HepG2 (cell line): ENCODE data around the gene DDX6. TPM values are rescaled to one million over a fixed set of nuclear protein-coding genes. Genes with fewer than 3 reads are reported as not detected.

Experiments
- ATAC-seq: fragments of 200-7000 bp; cut with Tn5 transposase; 3 replicates; pipeline ENCODE4 v1.9.1; 2020; ENCODE audit warnings: mild to moderate bottlenecking, moderate library complexity
- BruUV-seq: library from RNA; stranded (reverse); fragments of 400-500 nt; replicated peaks from 2 replicates; lab custom pipeline; 2021; lab: Mats Ljungman, UMichigan
- CTCF ChIA-PET: fragments of 300-600 bp; formaldehyde crosslinking; extraction: SDS; loops from one replicate; lab custom pipeline; 2021; ENCODE audit warnings: low total read pairs, inconsistent platforms, low intra/inter-chr PET ratio; lab: Yijun Ruan, JAX
- POLR2A ChIA-PET: fragments of 350-600 bp; sonication (Branson Sonifier 250); formaldehyde crosslinking; loops from one replicate; lab custom pipeline; 2020; ENCODE audit warnings: antibody characterized with exemption, inconsistent platforms; lab: Yijun Ruan, JAX
- DNase-seq: peaks from one replicate; pipeline ENCODE4 v3.0.0-alpha.2; 2015; ENCODE audit warnings: low spot score
- FAIRE-seq: peaks from 3 replicates; lab custom pipeline; 2011; peaks lifted over from hg19 to GRCh38; lab: Jason Lieb, UNC
- H2AFZ ChIP-seq: one replicate; pipeline ENCODE4 v1.6.1; 2011; ENCODE audit warnings: low read length, inconsistent platforms
- H3K27ac ChIP-seq: fragments of 300-600 bp; 3 replicates; pipeline ENCODE4 v1.8.0; 2011; ENCODE audit warnings: mixed run types, mild to moderate bottlenecking, mixed read lengths, low read length, inconsistent platforms; ENCODE audit not compliant: insufficient read depth; ENCODE audit errors: extremely low read length
- H3K27me3 ChIP-seq, 2 experiments: fragments of 200-600 bp in 1 of 2; 2 replicates in 1 of 2; 3 replicates in 1 of 2; pipeline versions ENCODE4 v1.6.0 to v1.8.0; 2011; ENCODE audit warnings: low read length in 2 of 2, mild to moderate bottlenecking in 2 of 2, moderate library complexity in 2 of 2, inconsistent platforms in 1 of 2; ENCODE audit not compliant: insufficient read depth in 2 of 2, control insufficient read depth in 1 of 2
- H3K36me3 ChIP-seq, 2 experiments: fragments of 200-600 bp in 1 of 2; replicated peaks in 1 of 2; 2 replicates in 1 of 2; 3 replicates in 1 of 2; pipeline versions ENCODE4 v1.5.1 to v1.8.0; 2011; ENCODE audit warnings: low read length in 2 of 2, inconsistent platforms in 1 of 2; ENCODE audit not compliant: insufficient read depth in 2 of 2, control insufficient read depth in 1 of 2
- H3K4me1 ChIP-seq: 2 replicates; pipeline ENCODE4 v1.5.1; 2012; ENCODE audit warnings: low read length, inconsistent platforms; ENCODE audit not compliant: insufficient read depth
- H3K4me2 ChIP-seq: 2 replicates; pipeline ENCODE4 v1.6.0; 2011; ENCODE audit warnings: low read depth, low read length, inconsistent platforms
- H3K4me3 ChIP-seq, 3 experiments: fragments of 200-600 bp in 1 of 3; sonication (generic), shearing (Covaris generic) in 1 of 3; replicated peaks in 1 of 3; 2 replicates each; pipeline ENCODE4 v1.5.1; 2011 to 2016; ENCODE audit warnings: low read length in 3 of 3, inconsistent platforms in 2 of 3, low read depth in 2 of 3, mild to moderate bottlenecking in 2 of 3, control low read depth in 1 of 3, mixed read lengths in 1 of 3; ENCODE audit not compliant: insufficient read depth in 1 of 3
- H3K79me2 ChIP-seq: one replicate; pipeline ENCODE4 v1.6.1; 2011; ENCODE audit warnings: low read length, inconsistent platforms; ENCODE audit not compliant: insufficient read depth
- H3K9ac ChIP-seq: 2 replicates; pipeline ENCODE4 v1.6.0; 2011; ENCODE audit warnings: mild to moderate bottlenecking, low read depth, low read length, inconsistent platforms; ENCODE audit not compliant: insufficient read depth
- H3K9me3 ChIP-seq: 2 replicates; pipeline ENCODE4 v1.5.1; 2012; ENCODE audit warnings: mild to moderate bottlenecking, low read length
- H4K20me1 ChIP-seq: 2 replicates; pipeline ENCODE4 v1.6.0; 2011; ENCODE audit warnings: inconsistent platforms, mild to moderate bottlenecking, low read length, moderate library complexity; ENCODE audit not compliant: insufficient read depth
- CHD4 ChIP-seq: fragments of 200-600 bp; sonication (generic); IDR thresholded peaks from 2 replicates; pipeline ENCODE4 v1.7.0; 2017; ENCODE audit warnings: mild to moderate bottlenecking, low read length, borderline replicate concordance
- CREBL2 ChIP-seq: sonication (generic); formaldehyde crosslinking; IDR thresholded peaks from 2 replicates; pipeline ENCODE4 v1.8.1; 2023; ENCODE audit warnings: missing genetic modification reagents, mild to moderate bottlenecking, borderline replicate concordance
- HNF4A ChIP-seq: sonication (generic); formaldehyde crosslinking; IDR thresholded peaks from 2 replicates; pipeline ENCODE4 v1.4.0; 2020; ENCODE audit warnings: missing genetic modification reagents
- KAT8 ChIP-seq: IDR thresholded peaks from 2 replicates; pipeline ENCODE4 v1.6.1; 2016; ENCODE audit warnings: missing genetic modification reagents, missing compliant biosample characterization
- KLF12 ChIP-seq: sonication (generic); formaldehyde crosslinking; IDR thresholded peaks from 2 replicates; pipeline ENCODE4 v1.4.0; 2020; ENCODE audit warnings: missing genetic modification reagents, borderline replicate concordance
- MEIS2 ChIP-seq: sonication (generic); formaldehyde crosslinking; IDR thresholded peaks from 2 replicates; pipeline ENCODE4 v1.9.0; 2021; ENCODE audit warnings: mild to moderate bottlenecking, missing genetic modification reagents
- MLX ChIP-seq: IDR thresholded peaks from 2 replicates; pipeline ENCODE4 v1.6.1; 2016
- SAFB2 ChIP-seq: sonication (generic); formaldehyde crosslinking; IDR thresholded peaks from 2 replicates; pipeline ENCODE4 v1.5.1; 2020; ENCODE audit warnings: missing genetic modification reagents, low read depth, mild to moderate bottlenecking, borderline replicate concordance
- SIN3B ChIP-seq: fragments of 150-350 bp; IDR thresholded peaks from 2 replicates; pipeline ENCODE4 v1.6.1; 2014; ENCODE audit warnings: low read length
- SSRP1 ChIP-seq: IDR thresholded peaks from 2 replicates; pipeline ENCODE4 v1.6.1; 2016; ENCODE audit warnings: control low read depth
- STAT6 ChIP-seq: sonication (generic); formaldehyde crosslinking; IDR thresholded peaks from 2 replicates; pipeline ENCODE4 v1.4.0; 2020; ENCODE audit warnings: missing genetic modification reagents, mild to moderate bottlenecking, borderline replicate concordance
- YEATS4 ChIP-seq: sonication (generic); formaldehyde crosslinking; IDR thresholded peaks from 2 replicates; pipeline ENCODE4 v1.4.0; 2020; ENCODE audit warnings: missing genetic modification reagents, borderline replicate concordance
- ZNF18 ChIP-seq: sonication (generic); formaldehyde crosslinking; IDR thresholded peaks from 2 replicates; pipeline ENCODE4 v1.8.0; 2022; ENCODE audit warnings: mild to moderate bottlenecking, missing genetic modification reagents; ENCODE audit not compliant: insufficient replicate concordance
- ZNF337 ChIP-seq: sonication (generic); formaldehyde crosslinking; IDR thresholded peaks from 2 replicates; pipeline ENCODE4 v1.5.1; 2020; ENCODE audit warnings: missing genetic modification reagents, low read depth, mild to moderate bottlenecking, borderline replicate concordance
- ZNF629 ChIP-seq: sonication (generic); formaldehyde crosslinking; conservative IDR thresholded peaks from 2 replicates; pipeline ENCODE4 v1.5.0; 2020; ENCODE audit warnings: missing genetic modification reagents
- WGBS: methylation state at CpG from one replicate; pipeline ENCODE4 v1.1.6; 2017; ENCODE audit warnings: low lambda C conversion rate; 5-methylcytosine and 5-hydroxymethylcytosine counted together
- in situ Hi-C: cut with HindIII; loops from 2 replicates; pipeline ENCODE4 v1.10.0; 2017; ENCODE audit warnings: low pct_unique_long_range_greater_than_20kb; ENCODE audit not compliant: extremely low pct_ligation_motif_present
- intact Hi-C: fragments of 100-400 bp; cut with micrococcal nuclease; formaldehyde crosslinking; loops from one replicate; pipeline ENCODE4 v1.10.0; 2022; ENCODE audit not compliant: unreplicated experiment
- polyA plus RNA-seq, 8 experiments: library from polyadenylated mRNA; depleted of rRNA in 3 of 8; stranded (reverse) in 7 of 8; unstranded in 1 of 8; fragments of >200 nt; fragmentation: Illumina TruSeq in 4 of 8; extraction: Trizol in 4 of 8; gene quantifications; 2 replicates each; pipeline versions ENCODE4 v1.2.1 to v1.2.3, GENCODE V29; 2011 to 2016; ENCODE audit warnings: low read depth in 4 of 8, missing spikeins in 1 of 8, mixed read lengths in 1 of 8; ENCODE audit not compliant: insufficient read depth in 1 of 8
- total RNA-seq, 5 experiments: library from RNA; depleted of rRNA; stranded (reverse); fragments of >200 nt; fragmentation: Illumina TruSeq; extraction: Trizol; gene quantifications; 2 replicates each; pipeline ENCODE4 v1.2.3, GENCODE V29; 2016; ENCODE audit warnings: low read depth in 1 of 5

The DDX6 gene
- total and polyA plus RNA-seq, 2 of the 13 experiments (the other 11 are each of a cell fraction or from before 2014, with no cell fraction given) = 20.9 to 59.2 TPM

GRCh38 chr11:118778898-118779297 lies 12.1 kb downstream of the DDX6 start:
- peaks cover 33% of the 10 kb centered on the region for H4K20me1 ChIP-seq
- H3K4me2 ChIP-seq = no peak overlapping the region
- intact Hi-C loops = no loop called here
- ATAC-seq = no peak
- CTCF ChIA-PET = no interaction called here
- H3K27me3 ChIP-seq = no peaks in the 10 kb centered on the region
- peaks cover 24 to 73% of the 10 kb centered on the region in 2 experiments for H3K36me3 ChIP-seq
- H3K9me3 ChIP-seq = no peaks in the 10 kb centered on the region
- H3K4me1 ChIP-seq = no peaks in the 10 kb centered on the region
- no peak overlapping the region for H3K9ac ChIP-seq
- BruUV-seq = no TSS peak
- no peak for FAIRE-seq
- DNase-seq = no peak
- no peak for TF ChIP-seq ZNF18 (CRISPR knock-in tag)
- no peak for TF ChIP-seq KAT8 (CRISPR knock-in tag)
- no peak for TF ChIP-seq MEIS2
- TF ChIP-seq CHD4 = no peak
- TF ChIP-seq SSRP1 (CRISPR knock-in tag) = no peak
- TF ChIP-seq SIN3B = no peak
- peaks cover 71% of the 10 kb centered on the region for H3K79me2 ChIP-seq
- 97% methylated on average over 5 of the region's 5 CpGs for WGBS
- no peak overlapping the region for H3K27ac ChIP-seq
- H2AFZ ChIP-seq = no peak overlapping the region
- no peak overlapping the region for H3K4me3 ChIP-seq
- in situ Hi-C loops = no loop called here
- POLR2A ChIA-PET = no interaction called here

DNA sequence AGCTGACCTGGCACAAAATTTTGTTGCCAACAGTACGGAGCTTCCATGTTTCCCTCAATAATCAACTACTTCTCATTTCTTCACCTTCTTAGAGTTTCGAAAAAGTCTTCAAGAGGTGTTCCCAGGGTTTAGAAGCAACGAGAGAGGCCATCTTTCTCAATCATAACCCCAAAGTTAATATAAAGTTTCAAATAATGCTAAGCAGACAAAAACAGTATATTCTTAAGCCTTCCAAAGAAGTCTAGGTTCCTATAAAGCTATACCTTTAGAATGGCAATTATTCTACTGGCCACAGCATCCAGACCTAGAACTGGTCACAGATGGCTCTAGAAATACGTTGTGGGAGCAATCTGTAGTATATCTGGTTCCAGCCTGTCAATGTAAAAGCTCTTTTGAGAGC lies 16.9 kb downstream of the DDX6 start:
- intact Hi-C loops = no loop called here
- POLR2A ChIA-PET = interaction anchor here (1.2 kb wide), 1 partner anchor 17 kb away, joined by 4 read pairs; the partner anchor contains the start of gene DDX6
- ATAC-seq (no peak), DNase-seq (no peak), FAIRE-seq (no peak)
- Histone ChIP-seq H3K4me3 (no peak overlapping the region), H3K79me2 (peaks cover 78% of the 10 kb centered on the region), H3K4me2 (no peak overlapping the region), H3K9ac (no peak overlapping the region), H2AFZ (no peak overlapping the region), H3K4me1 (peaks cover 39% of the 10 kb centered on the region), H4K20me1 (peaks cover 40% of the 10 kb centered on the region), H3K36me3 (peaks cover 23 to 67% of the 10 kb centered on the region in 2 experiments), H3K27me3 (no peaks in the 10 kb centered on the region), H3K27ac (no peak overlapping the region), H3K9me3 (no peaks in the 10 kb centered on the region)
- BruUV-seq = no TSS peak
- in situ Hi-C loops = no loop called here
- CTCF ChIA-PET = no interaction called here
- WGBS = 97% methylated on average over 4 of the region's 4 CpGs
- TF ChIP-seq ZNF337 (CRISPR knock-in tag) (no peak), ZNF629 (CRISPR knock-in tag) (no peak), CREBL2 (CRISPR knock-in tag) (no peak), HNF4A (CRISPR knock-in tag) (no peak), STAT6 (CRISPR knock-in tag) (no peak), YEATS4 (CRISPR knock-in tag) (no peak), SAFB2 (CRISPR knock-in tag) (no peak), MLX (no peak), KLF12 (CRISPR knock-in tag) (no peak)
